ENCODE data around the gene AFG3L2.

DNA sequence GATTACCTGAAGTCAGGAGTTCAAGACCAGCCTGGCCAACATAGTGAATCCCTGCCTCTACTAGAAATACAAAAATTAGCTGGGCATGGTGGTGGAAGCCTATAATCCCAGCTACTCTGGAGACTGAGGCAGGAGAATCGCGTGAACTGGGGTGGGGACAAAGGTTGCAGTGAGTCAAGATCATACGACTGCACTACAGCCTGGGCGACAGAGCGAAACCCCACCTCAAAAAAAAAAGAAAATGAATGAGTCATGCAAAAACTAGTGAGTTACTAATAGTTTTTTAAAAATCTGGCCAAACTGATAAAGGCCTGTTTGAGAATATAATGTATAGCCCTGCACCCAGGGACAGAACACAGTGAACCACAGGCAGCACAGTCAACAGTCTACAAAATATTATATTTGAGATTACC lies 17.5 kb downstream of the AFG3L2 start:
- TF ChIP-seq, protein P1, sequence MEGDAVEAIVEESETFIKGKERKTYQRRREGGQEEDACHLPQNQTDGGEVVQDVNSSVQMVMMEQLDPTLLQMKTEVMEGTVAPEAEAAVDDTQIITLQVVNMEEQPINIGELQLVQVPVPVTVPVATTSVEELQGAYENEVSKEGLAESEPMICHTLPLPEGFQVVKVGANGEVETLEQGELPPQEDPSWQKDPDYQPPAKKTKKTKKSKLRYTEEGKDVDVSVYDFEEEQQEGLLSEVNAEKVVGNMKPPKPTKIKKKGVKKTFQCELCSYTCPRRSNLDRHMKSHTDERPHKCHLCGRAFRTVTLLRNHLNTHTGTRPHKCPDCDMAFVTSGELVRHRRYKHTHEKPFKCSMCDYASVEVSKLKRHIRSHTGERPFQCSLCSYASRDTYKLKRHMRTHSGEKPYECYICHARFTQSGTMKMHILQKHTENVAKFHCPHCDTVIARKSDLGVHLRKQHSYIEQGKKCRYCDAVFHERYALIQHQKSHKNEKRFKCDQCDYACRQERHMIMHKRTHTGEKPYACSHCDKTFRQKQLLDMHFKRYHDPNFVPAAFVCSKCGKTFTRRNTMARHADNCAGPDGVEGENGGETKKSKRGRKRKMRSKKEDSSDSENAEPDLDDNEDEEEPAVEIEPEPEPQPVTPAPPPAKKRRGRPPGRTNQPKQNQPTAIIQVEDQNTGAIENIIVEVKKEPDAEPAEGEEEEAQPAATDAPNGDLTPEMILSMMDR (IDR thresholded peaks at IDR 0.05): no peak
- TF ChIP-seq POLR2A (IDR thresholded peaks at IDR 0.05): no peak

Measured in right lobe of liver (tissue), 4 donors.